Duodenal mucosa (tissue), 2 donors: ENCODE measurements around the gene CPED1.

Source experiments
- H3K27ac ChIP-seq: one replicate; pipeline ENCODE4 v1.7.0; 2013; ENCODE audit warnings: low read depth, low read length
- H3K27me3 ChIP-seq, 2 donors: one replicate each; pipeline ENCODE4 v1.7.0; 2013; ENCODE audit warnings: low read length in 2 of 2, control low read depth in 1 of 2; ENCODE audit not compliant: insufficient read depth in 2 of 2, control insufficient read depth in 1 of 2
- H3K36me3 ChIP-seq, 2 donors: one replicate each; pipeline ENCODE4 v1.7.0; 2013; ENCODE audit warnings: low read length in 2 of 2, control low read depth in 1 of 2; ENCODE audit not compliant: insufficient read depth in 2 of 2, control insufficient read depth in 1 of 2
- H3K4me1 ChIP-seq, 2 donors: one replicate each; pipeline ENCODE4 v1.7.0; 2013; ENCODE audit warnings: low read length in 2 of 2, control low read depth in 1 of 2; ENCODE audit not compliant: insufficient read depth in 2 of 2, control insufficient read depth in 1 of 2
- H3K4me3 ChIP-seq, 2 donors: one replicate each; pipeline ENCODE4 v1.7.0; 2013; ENCODE audit warnings: low read length in 2 of 2, low read depth in 1 of 2
- H3K9ac ChIP-seq, 2 donors: one replicate each; pipeline ENCODE4 v1.7.0; 2013; ENCODE audit warnings: low read length in 2 of 2, low read depth in 1 of 2
- H3K9me3 ChIP-seq, 2 donors: one replicate each; pipeline ENCODE4 v1.7.0; 2013; ENCODE audit warnings: low read length in 2 of 2, control low read depth in 1 of 2; ENCODE audit not compliant: control insufficient read depth in 1 of 2

CPED1 gene

DNA sequence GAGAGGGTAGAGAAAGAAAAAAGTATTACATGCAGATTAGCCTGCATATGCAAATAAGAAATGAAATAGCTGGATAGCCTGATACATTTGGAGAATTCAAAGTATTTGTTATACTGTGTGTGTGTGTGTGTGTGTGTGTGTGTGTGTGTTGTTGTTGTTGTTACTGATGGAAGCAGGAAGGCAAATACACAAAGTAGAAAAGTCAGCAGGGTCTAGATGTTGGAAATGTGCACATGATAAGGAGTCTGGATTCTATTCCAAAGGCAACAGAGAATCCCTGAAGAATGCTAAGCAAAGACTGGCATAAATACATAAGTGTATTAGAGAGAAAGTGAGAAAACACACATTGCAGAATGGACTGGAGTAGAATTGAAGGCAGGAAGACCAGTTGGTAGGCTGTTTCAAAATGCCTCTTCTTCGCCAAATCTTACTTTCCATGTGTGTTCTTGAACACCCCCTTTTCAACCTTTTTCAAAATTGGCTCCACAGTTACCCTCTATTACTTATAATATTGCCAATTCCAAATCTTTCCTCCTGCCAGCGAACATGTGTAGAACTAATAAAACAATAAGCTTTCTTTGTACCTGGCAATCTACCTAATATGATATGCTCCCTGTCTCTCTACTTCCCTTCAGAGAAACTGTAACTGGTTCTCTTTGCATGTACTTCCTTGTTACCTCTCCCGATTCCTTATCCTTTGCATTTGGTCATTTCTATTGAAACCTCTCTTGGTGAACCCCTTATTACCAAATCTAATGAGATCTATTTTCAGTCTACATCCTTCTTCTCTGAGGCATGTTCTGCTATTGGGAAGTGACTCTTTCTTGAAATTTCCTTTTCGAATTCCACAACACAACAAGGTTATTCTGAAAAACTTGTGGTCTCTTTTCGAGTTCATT, 6.2 kb downstream of the CPED1 start:
- Histone ChIP-seq H3K27me3 (peaks cover under 1 to 5% of the 10 kb centered on the region in 2 donors), H3K4me1 (peaks cover 3 to 17% of the 10 kb centered on the region in 2 donors), H3K36me3 (no peaks in the 10 kb centered on the region), H3K9me3 (no peaks in the 10 kb centered on the region), H3K4me3 (no peak overlapping the region), H3K9ac (no peak overlapping the region), H3K27ac (no peak overlapping the region)

GRCh38 chr7:120995654-120996053, 7.1 kb downstream of the CPED1 start:
- Histone ChIP-seq H3K4me1 (peaks cover 3 to 20% of the 10 kb centered on the region in 2 donors), H3K27ac (no peak overlapping the region), H3K27me3 (peaks cover 0 to 1% of the 10 kb centered on the region in 2 donors), H3K4me3 (no peak overlapping the region), H3K9me3 (no peaks in the 10 kb centered on the region), H3K36me3 (no peaks in the 10 kb centered on the region), H3K9ac (no peak overlapping the region)

- Histone ChIP-seq H3K27ac (no peak overlapping the region), H3K36me3 (no peaks in the 10 kb centered on the region), H3K4me1 (peaks cover 3 to 20% of the 10 kb centered on the region in 2 donors), H3K4me3 (no peak overlapping the region), H3K9ac (no peak overlapping the region), H3K9me3 (no peaks in the 10 kb centered on the region), H3K27me3 (no peaks in the 10 kb centered on the region)
These were observed 7.9 kb downstream of the CPED1 start for GRCh38 chr7:120996333-120996987.

DNA sequence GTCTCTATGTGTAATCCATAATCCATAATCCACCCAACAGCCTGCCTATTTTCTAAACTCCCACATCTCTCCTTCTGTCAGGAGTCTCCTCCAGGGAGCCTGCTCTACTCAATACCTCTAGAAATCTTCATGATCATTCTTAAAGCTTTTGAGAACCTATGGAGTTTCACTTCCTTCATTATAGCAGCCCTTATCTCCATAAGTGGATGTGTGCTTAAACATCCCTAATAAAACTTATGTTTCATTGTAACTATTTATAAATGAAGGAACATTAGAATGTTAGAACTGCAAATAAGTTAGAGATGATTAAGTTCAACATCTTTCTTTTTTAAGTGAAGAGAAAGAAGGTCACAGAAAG, 8.5 kb downstream of the CPED1 start:
- H3K27ac ChIP-seq, result no peak overlapping the region
- peaks cover 3 to 20% of the 10 kb centered on the region in 2 donors for H3K4me1 ChIP-seq
- H3K4me3 ChIP-seq, result no peak overlapping the region
- no peaks in the 10 kb centered on the region for H3K9me3 ChIP-seq
- H3K9ac ChIP-seq, result no peak overlapping the region
- no peaks in the 10 kb centered on the region for H3K36me3 ChIP-seq
- no peaks in the 10 kb centered on the region for H3K27me3 ChIP-seq

- Histone ChIP-seq H3K36me3 (no peaks in the 10 kb centered on the region), H3K4me1 (peaks cover 3 to 20% of the 10 kb centered on the region in 2 donors), H3K9ac (no peak overlapping the region), H3K9me3 (no peaks in the 10 kb centered on the region), H3K27me3 (no peaks in the 10 kb centered on the region), H3K4me3 (no peak overlapping the region), H3K27ac (no peak overlapping the region)
These were observed 9.5 kb downstream of the CPED1 start for GRCh38 chr7:120997882-120998474.

DNA sequence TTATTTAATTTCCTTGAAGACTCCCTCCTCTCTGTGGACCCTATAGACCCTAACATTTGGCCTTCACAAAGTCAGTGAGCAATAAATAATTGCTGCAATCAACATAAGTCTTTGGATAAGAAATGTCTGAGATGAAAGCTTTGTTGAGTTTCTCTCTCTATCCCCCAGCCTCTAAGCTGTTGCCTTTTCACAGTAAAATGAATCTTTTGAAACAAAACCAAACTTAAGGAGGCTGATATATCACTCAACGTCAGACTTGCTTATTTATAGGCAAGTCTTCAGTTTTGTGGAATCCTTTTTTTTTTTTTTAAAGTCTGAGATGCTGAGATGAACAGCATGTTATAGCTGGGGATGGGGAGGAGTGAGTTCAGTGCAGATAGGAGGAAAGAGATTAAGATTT, 10.0 kb downstream of the CPED1 start:
- Histone ChIP-seq H3K27ac (no peak overlapping the region), H3K27me3 (no peaks in the 10 kb centered on the region), H3K9ac (no peak overlapping the region), H3K9me3 (no peaks in the 10 kb centered on the region), H3K4me3 (no peak overlapping the region), H3K36me3 (no peaks in the 10 kb centered on the region), H3K4me1 (peaks cover 3 to 20% of the 10 kb centered on the region in 2 donors)

- H3K9me3 ChIP-seq, result no peaks in the 10 kb centered on the region
- no peaks in the 10 kb centered on the region for H3K36me3 ChIP-seq
- no peak overlapping the region for H3K9ac ChIP-seq
- no peak overlapping the region for H3K27ac ChIP-seq
- peaks cover 3 to 20% of the 10 kb centered on the region in 2 donors for H3K4me1 ChIP-seq
- H3K4me3 ChIP-seq, result no peak overlapping the region
- no peaks in the 10 kb centered on the region for H3K27me3 ChIP-seq
These were observed 10.6 kb downstream of the CPED1 start for GRCh38 chr7:120998996-120999565.

DNA sequence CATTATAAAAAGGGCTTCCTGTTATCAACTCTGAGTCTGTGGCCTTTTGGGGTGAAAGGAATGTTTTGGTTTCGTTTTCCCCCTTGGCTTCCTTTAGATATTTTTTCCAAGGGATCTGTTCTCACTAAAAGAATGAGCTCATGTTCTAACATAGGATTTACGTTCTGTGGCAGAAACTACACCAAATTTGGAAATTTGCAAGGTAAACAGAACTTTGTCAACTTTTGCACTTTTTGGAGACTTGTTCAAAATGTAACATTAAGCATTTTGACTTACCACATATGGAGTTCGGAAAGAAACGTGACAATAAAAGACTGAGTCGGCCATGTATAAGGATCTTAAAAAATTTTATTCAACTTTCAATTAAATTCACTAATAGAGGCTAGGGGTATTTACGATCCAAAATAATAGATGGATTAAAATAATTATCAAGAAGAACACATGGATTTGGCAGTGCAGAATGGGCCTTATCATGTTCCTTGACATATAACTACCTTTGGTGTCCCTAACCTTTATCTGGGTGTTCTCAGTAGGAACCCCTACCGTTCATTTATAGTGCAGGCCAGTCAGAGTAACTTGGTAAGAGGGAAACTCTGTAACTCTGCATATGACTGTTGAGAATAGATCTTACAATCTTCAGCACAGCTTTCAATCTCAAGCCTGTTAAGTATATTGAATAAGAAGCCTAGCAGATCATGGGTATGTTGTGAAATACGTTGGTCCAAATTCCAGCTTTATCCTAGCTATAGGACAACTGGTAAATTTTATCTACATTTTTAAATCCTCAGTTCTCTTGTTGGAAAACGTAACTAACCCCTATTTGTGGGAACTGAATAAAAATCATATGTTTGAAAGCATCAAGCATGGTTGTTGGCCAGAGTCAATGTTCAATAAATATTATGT, 11.8 kb downstream of the CPED1 start:
- Histone ChIP-seq H3K4me1 (peaks cover 3 to 15% of the 10 kb centered on the region in 2 donors), H3K27ac (no peak overlapping the region), H3K9me3 (no peaks in the 10 kb centered on the region), H3K4me3 (no peak overlapping the region), H3K9ac (no peak overlapping the region), H3K27me3 (no peaks in the 10 kb centered on the region), H3K36me3 (no peaks in the 10 kb centered on the region)

- Histone ChIP-seq H3K4me3 (no peak overlapping the region), H3K9me3 (no peaks in the 10 kb centered on the region), H3K4me1 (peaks cover 3 to 15% of the 10 kb centered on the region in 2 donors), H3K27ac (no peak overlapping the region), H3K27me3 (no peaks in the 10 kb centered on the region), H3K36me3 (no peaks in the 10 kb centered on the region), H3K9ac (no peak overlapping the region)
These were observed 12.9 kb downstream of the CPED1 start for GRCh38 chr7:121001234-121001906.
